HG03039 (cell line): ENCODE measurements around the gene CBLB.
"Not testable (repeated sequence)": the region's sequence is repeated elsewhere in the genome, so short reads cannot be mapped to it uniquely, and the experiment has no call there.

Experiments
- ATAC-seq: cut with Tn5 transposase; IDR thresholded peaks from one replicate; pipeline ENCODE4 v1.9.1; 2021; ENCODE audit warnings: mild to moderate bottlenecking, moderate library complexity; ENCODE audit not compliant: unreplicated experiment

The CBLB gene

GRCh38 chr3:105762749-105763658 is 105.8 kb downstream of the CBLB start:
- no peak for ATAC-seq

GRCh38 chr3:105762214-105762613 is 106.6 kb downstream of the CBLB start:
- not testable (repeated sequence) for ATAC-seq

- no peak for ATAC-seq
Measured at GRCh38 chr3:105759442-105760078, 109.3 kb downstream of the CBLB start.

- no peak for ATAC-seq
Measured at GRCh38 chr3:105758451-105758850, 110.4 kb downstream of the CBLB start.

- ATAC-seq, result no peak
Measured at GRCh38 chr3:105755121-105755886, 113.5 kb downstream of the CBLB start.

- ATAC-seq, result no peak
Measured at GRCh38 chr3:105752791-105753415, 115.9 kb downstream of the CBLB start.

GRCh38 chr3:105747696-105748095 is 121.1 kb downstream of the CBLB start:
- no peak for ATAC-seq

GRCh38 chr3:105747060-105747541 is 121.7 kb downstream of the CBLB start:
- ATAC-seq, result no peak

GRCh38 chr3:105746231-105746996 is 122.4 kb downstream of the CBLB start:
- no peak for ATAC-seq

GRCh38 chr3:105745046-105745445 is 123.8 kb downstream of the CBLB start:
- ATAC-seq, result no peak

- ATAC-seq, result no peak
Measured at GRCh38 chr3:105744202-105744601, 124.6 kb downstream of the CBLB start.

- ATAC-seq, result no peak
Measured at GRCh38 chr3:105733356-105733755, 135.5 kb downstream of the CBLB start.

- no peak for ATAC-seq
Measured at GRCh38 chr3:105731686-105732085, 137.1 kb downstream of the CBLB start.

- no peak for ATAC-seq
Measured at GRCh38 chr3:105730801-105731354, 137.9 kb downstream of the CBLB start.

- no peak for ATAC-seq
Measured at GRCh38 chr3:105729667-105730066, 139.1 kb downstream of the CBLB start.

GRCh38 chr3:105728771-105729312 is 140.0 kb downstream of the CBLB start:
- no peak for ATAC-seq

GRCh38 chr3:105727036-105727435 is 141.8 kb downstream of the CBLB start:
- not testable (repeated sequence) for ATAC-seq

GRCh38 chr3:105722943-105723556 is 145.8 kb downstream of the CBLB start:
- peak; percentile 99 for ATAC-seq

GRCh38 chr3:105719791-105720190 is 149.0 kb downstream of the CBLB start:
- ATAC-seq, result no peak
